Activated CD8-positive, alpha-beta memory T cell treated with anti-CD3 and anti-CD28 coated beads for 1 hour (primary cell): ENCODE data around the gene TRIM7.
"Not testable (repeated sequence)": the region's sequence is repeated elsewhere in the genome, so short reads cannot be mapped to it uniquely, and the experiment has no call there.

Experiments used
- DNase-seq, 2 donors: peaks; one replicate each; pipeline ENCODE4 v3.0.0-alpha.2; 2020; ENCODE audit warnings: low read depth in 1 of 2; ENCODE audit errors: extremely low read depth in 1 of 2

The TRIM7 gene

DNA sequence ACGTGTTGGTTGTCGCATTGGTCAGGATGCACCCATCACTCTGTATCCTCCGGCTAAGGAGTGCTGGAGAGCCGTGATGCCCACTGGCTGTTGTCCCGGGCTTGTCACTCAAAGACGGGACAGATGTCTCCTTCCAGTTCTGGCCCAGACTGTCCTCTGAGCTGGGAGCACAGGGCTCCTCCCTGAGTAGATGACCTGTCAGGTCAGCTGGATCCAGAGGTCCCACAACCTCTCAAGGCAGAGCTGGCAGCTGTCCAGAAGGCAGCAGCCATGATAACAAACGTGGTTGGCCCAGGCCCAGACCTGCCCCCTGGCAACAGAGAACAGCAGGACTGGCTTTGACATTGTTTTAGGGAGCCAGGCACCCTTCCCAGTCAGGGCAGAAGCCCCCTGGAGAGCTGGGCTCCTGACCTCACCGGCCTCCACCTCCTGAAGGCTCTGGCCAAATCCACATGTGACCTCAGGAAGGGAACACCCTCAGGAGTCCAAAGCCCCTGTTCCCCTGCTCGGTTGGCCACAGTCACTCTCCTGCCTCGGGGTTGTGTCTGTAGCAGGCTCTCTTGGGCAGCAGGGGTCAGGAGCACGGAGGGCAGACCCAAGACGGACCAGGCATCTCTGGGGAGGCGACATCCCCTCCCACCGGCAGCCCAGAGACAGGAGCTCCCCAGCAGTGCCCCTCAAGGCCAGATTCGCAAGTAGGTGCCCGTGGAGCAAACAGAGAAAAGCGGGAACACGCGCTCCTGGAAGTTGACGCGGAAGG is 10.3 kb downstream of the TRIM7 start:
- DNase-seq = no peak

- no peak for DNase-seq
Observed at GRCh38 chr5:181193656-181194055, 11.3 kb downstream of the TRIM7 start.

GRCh38 chr5:181192337-181193046 is 12.5 kb downstream of the TRIM7 start:
- DNase-seq = no peak

DNA sequence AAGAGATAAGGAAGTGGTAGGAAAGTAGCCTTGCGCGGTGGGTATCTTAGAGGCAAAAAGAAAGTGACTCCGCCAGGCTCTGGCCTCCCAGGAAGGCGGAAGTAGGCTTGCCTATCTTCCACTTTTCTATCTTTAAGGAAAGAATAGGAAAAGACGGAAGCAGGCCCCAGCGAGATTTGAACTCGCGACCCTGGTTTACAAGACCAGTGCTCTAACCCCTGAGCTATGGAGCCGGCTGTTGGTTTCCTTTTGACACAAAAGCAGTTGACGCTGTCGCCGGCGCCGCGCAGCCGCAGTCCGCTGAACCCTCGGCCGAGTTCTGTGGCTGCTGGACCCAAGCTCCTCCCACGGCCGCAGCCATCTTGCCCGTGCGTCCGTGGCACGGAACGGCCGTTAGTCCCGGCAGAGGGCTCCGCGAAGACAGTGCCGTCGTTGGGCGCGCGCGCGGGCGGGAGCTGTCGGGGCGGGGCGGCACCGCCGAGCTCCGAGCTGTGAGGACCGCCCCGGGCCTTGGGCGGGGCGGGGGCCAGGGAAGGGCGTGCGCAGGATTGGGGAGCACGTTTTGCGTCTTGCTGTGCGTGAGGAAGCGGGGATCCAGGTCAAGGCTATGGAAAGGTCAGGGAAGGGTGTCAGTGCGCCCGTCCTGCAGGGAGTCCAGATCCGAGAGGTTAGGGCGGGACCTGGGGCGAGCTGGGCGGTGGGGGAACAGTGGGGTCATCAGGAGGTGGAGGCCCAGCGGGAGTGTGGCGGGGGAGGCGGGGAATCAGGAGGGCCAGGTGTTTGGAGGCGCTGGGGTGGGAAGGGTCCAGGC is 13.3 kb downstream of the TRIM7 start:
- DNase-seq = peak; percentile 81 to 87

DNA sequence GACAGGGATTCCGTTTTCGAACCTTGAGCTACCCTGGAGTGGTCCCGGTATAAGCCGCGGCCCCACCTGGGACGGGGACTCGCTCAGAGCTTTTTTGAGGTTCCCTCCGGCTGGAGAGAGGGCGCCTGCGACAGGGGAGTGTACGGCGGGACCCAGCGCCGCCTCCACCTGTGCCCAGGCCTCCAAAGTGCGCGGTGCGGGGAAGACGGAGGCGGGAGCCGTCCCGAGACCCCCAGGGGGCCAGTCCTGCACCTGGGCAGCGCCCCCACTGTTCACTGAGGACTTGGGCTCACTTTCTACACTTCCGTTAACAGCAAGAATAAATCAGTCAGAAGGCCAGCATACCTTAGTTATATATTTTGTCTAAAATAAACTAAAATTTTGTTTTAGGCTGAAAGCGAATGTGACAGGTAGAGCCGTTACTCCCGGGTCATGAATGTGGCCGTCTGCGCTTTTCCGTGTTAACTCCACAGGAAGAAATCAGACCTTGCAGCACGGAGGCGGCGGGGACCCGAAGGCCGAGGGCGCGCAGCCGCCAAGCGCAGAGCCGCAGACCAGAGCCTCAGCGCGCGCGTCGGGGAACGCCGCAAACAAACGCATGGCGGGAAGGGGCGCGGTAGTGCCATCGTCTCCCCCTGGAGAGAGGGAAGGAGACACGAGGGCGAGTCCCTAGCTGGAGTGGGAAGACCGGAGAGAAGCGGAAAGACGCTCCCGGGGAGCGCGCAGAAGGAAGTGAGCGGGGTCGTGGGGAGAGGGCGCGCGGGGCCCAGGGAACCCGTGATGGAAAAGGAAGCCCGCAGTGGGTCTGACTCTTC is 14.1 kb downstream of the TRIM7 start:
- DNase-seq = no peak

DNA sequence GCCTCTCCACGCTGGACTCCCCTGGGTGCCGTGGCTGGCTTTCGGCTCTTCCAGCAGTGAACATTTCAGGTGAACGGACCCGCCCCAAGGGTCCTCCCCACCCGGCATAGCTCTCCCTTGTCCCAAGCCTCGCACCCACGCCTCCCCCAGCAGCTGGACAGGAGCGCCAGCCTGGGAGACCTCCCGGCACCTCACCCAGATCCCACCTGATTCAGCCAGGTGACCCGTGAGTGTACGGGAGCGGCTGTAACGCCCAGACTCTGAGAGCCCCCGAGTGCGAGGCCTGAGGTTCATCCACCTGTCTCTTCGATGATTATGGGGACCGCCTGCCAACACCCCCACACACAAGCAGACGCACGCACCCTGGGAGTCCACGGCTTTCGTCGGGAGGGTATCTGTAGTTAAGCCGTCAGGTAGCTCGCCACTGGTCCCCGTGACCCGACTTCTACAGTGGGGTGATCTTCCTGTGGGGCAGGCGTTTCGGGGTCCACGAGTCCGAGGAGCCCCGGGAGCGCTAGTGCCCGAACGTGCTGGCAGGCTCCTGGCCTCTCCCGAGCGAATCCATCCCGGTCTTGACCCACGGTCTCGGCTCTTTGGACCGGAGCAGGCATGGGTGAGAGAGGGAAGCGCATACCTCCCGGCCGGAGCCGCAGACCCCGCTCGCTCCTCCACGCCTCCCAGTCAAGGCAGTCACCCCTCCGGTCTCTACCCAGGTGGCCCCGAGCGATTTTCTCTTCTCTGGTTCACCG is 14.9 kb downstream of the TRIM7 start:
- DNase-seq = no peak

DNA sequence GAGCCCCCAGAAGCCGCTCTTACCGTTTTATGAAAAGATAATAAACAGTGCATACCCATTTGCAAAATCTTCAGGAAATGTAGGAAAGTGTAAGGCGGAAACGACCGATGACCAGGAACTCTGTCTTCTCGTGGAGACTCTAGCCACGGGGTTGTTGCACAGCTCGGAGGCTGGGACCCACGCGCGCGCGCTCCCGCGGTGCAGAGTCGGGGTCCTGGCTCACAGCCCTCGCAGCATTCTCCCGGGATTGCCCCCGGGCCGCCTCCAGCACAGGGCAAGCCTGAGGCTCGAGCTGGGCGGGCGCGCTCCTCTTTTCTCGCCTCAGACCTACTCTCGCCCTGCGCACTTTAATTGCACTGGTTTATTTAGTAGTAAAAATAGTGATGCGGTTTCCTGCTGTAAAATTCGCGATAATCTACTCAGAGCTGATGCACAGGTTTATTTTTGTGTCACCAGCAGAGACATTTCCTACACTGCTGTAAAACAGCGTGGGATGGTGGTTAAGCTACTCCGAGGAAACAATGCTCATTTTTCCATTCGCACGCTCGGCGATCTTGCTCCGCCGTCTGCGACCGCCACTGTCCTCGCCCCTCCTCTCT is 15.5 kb downstream of the TRIM7 start:
- no peak for DNase-seq

GRCh38 chr5:181188700-181189362 is 16.2 kb downstream of the TRIM7 start:
- peak in 1 of 2 donors; percentile 59 for DNase-seq

DNA sequence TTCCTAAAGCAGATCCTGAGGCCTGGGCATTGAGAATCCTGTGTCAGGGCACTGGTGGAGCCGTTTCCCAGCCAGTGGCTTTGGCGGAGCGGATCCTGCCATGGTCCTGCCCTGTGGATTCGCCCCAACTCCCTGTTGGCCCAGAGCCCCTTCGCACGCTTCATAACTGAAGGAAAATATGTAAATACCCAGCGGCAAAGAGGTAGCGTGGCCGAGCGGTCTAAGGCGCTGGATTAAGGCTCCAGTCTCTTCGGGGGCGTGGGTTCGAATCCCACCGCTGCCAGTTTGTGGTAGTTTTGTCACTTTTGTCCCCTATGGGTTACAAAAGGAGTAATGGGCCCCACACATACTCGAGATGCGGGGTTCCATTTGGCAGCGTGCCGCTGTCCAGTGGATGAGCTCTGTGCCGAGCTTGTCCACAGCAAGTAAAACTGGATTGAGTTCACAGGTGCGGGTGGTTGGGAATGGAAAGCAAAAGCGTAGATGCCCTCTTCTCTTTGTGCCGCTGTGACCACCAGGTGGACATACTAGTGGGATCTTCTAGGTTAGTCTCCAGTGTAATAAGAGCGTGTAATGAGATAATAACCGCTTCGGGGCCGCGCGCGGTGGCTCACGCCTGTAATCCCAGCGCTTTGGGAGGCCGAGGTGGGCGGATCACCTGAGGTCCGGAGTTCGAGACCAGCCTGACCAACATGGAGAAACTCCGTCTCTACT is 17.3 kb downstream of the TRIM7 start:
- DNase-seq = no peak

- DNase-seq = no peak
Observed at GRCh38 chr5:181186986-181187499, 18.0 kb downstream of the TRIM7 start.

- no peak for DNase-seq
Observed at GRCh38 chr5:181186022-181186421, 19.0 kb downstream of the TRIM7 start.

GRCh38 chr5:181185560-181185959 is 19.4 kb downstream of the TRIM7 start:
- DNase-seq = no peak

DNA sequence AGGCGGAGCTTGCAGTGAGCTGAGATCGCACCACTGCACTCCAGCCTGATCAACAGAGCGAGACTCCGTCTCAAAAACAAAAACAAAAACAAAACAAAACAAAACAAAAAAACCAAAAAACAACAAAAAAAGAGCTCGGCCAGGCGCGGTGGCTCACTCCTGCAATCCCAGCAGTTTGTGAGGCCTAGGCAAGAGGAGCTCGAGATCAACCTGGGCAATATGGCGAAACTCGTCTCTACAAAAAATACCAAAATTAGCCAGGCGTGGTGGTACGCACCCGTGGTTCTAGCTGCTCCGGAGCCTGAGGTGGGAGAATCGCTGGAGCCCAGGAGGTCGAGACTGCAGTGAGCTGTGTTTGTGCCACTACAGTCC is 20.2 kb downstream of the TRIM7 start:
- DNase-seq = no peak

DNA sequence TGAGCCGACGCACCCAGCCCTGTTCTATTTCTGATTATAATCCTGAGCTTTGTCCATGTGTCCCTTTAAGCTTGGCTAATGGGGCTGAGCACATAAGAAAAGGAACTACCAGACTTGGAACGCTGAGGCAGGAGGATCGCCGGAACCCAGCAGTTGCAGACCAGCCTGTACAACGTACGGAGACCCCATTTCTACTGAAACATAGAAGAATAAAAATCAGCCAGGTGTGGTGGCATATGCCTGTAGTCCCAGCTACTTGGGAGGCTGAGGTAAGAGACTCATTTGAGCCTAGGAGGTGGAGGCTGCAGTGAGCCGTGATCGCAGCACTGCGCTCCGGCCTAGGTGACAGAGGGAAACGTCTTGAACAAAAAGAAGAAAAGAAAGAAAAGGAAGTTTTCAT is 22.3 kb downstream of the TRIM7 start:
- no peak for DNase-seq

- no peak for DNase-seq
Observed at GRCh38 chr5:181181650-181182565, 23.1 kb downstream of the TRIM7 start.

- DNase-seq = not testable (repeated sequence)
Observed at GRCh38 chr5:181177559-181177958, 27.4 kb downstream of the TRIM7 start.

- DNase-seq = no peak
Observed at GRCh38 chr5:181176254-181176952, 28.6 kb downstream of the TRIM7 start.
